H1 (cell line): ENCODE results near the gene MMP25. TPM values are rescaled to one million over a fixed set of nuclear protein-coding genes. Genes with fewer than 3 reads are reported as not detected.

Experiments used
- CTCF ChIA-PET: fragments of 300-600 bp; sonication (Branson Sonifier 250); formaldehyde crosslinking; loops from one replicate; lab custom pipeline; 2021; ENCODE audit not compliant: partially characterized antibody; lab: Charles Lee
- POLR2A ChIA-PET: fragments of 300-600 bp; sonication (Branson Sonifier 250); formaldehyde crosslinking; loops from one replicate; lab custom pipeline; 2021; ENCODE audit warnings: inconsistent platforms; ENCODE audit not compliant: partially characterized antibody; lab: Charles Lee
- DNase-seq, 2 experiments: peaks; one replicate each; pipeline versions ENCODE4 v3.0.0 to v3.0.0-alpha.2; 2010 to 2022; ENCODE audit warnings: low spot score in 2 of 2, low read depth in 1 of 2, mixed read lengths in 1 of 2
- FAIRE-seq: peaks from 2 replicates; lab custom pipeline; 2011; peaks lifted over from hg19 to GRCh38; lab: Jason Lieb, UNC
- H2AFZ ChIP-seq: 2 replicates; pipeline ENCODE4 v1.8.1; 2012; ENCODE audit warnings: low read length, inconsistent platforms
- H2AK5ac ChIP-seq: 2 replicates; pipeline ENCODE4 v1.6.1; 2013; ENCODE audit warnings: low read depth, low read length
- H2BK120ac ChIP-seq: replicated peaks from 2 replicates; pipeline ENCODE3; 2013; ENCODE audit warnings: low read depth, low read length, inconsistent platforms
- H2BK12ac ChIP-seq: 2 replicates; pipeline ENCODE4 v1.6.1; 2013; ENCODE audit warnings: low read depth, low read length
- H2BK15ac ChIP-seq: 2 replicates; pipeline ENCODE4 v1.6.1; 2013; ENCODE audit warnings: low read length
- H2BK20ac ChIP-seq: 2 replicates; pipeline ENCODE4 v1.6.1; 2013; ENCODE audit warnings: low read length
- H2BK5ac ChIP-seq: 2 replicates; pipeline ENCODE4 v1.6.1; 2013; ENCODE audit warnings: low read depth, low read length
- H3K14ac ChIP-seq: 2 replicates; pipeline ENCODE4 v1.6.1; 2013; ENCODE audit warnings: inconsistent platforms; ENCODE audit not compliant: insufficient read length
- H3K18ac ChIP-seq: 2 replicates; pipeline ENCODE4 v1.6.1; 2013; ENCODE audit warnings: low read length; ENCODE audit errors: extremely low read depth
- H3K23ac ChIP-seq: 2 replicates; pipeline ENCODE4 v1.6.1; 2013; ENCODE audit warnings: inconsistent platforms; ENCODE audit not compliant: insufficient read length
- H3K23me2 ChIP-seq: 2 replicates; pipeline ENCODE4 v1.6.1; 2013; ENCODE audit warnings: low read depth, low read length
- H3K27ac ChIP-seq: 2 replicates; pipeline ENCODE4 v1.6.1; 2011; ENCODE audit warnings: low read depth, low read length, inconsistent platforms
- H3K27me3 ChIP-seq, 4 experiments: replicated peaks in 1 of 4; 1 replicate in 1 of 4; 2 replicates in 3 of 4; pipeline versions ENCODE4 v1.6.1 to v1.8.1; 2011 to 2013; ENCODE audit warnings: low read length in 3 of 4, mild to moderate bottlenecking in 3 of 4, inconsistent platforms in 2 of 4, mixed read lengths in 2 of 4, moderate library complexity in 1 of 4; ENCODE audit not compliant: control insufficient read depth in 3 of 4, insufficient read depth in 3 of 4; ENCODE audit errors: extremely low read depth in 1 of 4
- H3K36me3 ChIP-seq, 4 experiments: 2 replicates each; pipeline versions ENCODE4 v1.6.1 to v1.8.1; 2011 to 2013; ENCODE audit warnings: mild to moderate bottlenecking in 4 of 4, low read length in 3 of 4, moderate library complexity in 2 of 4, control low read depth in 1 of 4, inconsistent platforms in 1 of 4; ENCODE audit not compliant: insufficient read depth in 4 of 4, control insufficient read depth in 2 of 4
- H3K4ac ChIP-seq: replicated peaks from 2 replicates; pipeline ENCODE3; 2013; ENCODE audit warnings: low read length, low read depth, mixed read lengths, inconsistent platforms; ENCODE audit not compliant: insufficient read length
- H3K4me1 ChIP-seq, 4 experiments: replicated peaks in 1 of 4; 1 replicate in 1 of 4; 2 replicates in 3 of 4; pipeline versions ENCODE4 v1.6.1 to v1.8.1; 2011 to 2013; ENCODE audit warnings: low read length in 3 of 4, inconsistent platforms in 2 of 4, mixed read lengths in 1 of 4; ENCODE audit not compliant: insufficient read depth in 4 of 4, control insufficient read depth in 3 of 4
- H3K4me2 ChIP-seq, 2 experiments: 2 replicates each; pipeline versions ENCODE4 v1.6.1 to v1.8.1; 2011 to 2013; ENCODE audit warnings: low read depth in 2 of 2, low read length in 2 of 2, control low read depth in 1 of 2, inconsistent platforms in 1 of 2, mild to moderate bottlenecking in 1 of 2; ENCODE audit not compliant: insufficient read depth in 1 of 2
- H3K4me3 ChIP-seq, 4 experiments: fragments of 200-600, 300-600 bp in 1 of 4; sonication (generic), shearing (Covaris generic), sonication (Bioruptor Twin) in 1 of 4; 2 replicates each; pipeline versions ENCODE4 v1.5.1 to v1.8.1; 2011 to 2016; ENCODE audit warnings: low read length in 4 of 4, low read depth in 3 of 4, control low read depth in 2 of 4, inconsistent platforms in 2 of 4, mild to moderate bottlenecking in 2 of 4, mixed read lengths in 1 of 4, moderate library complexity in 1 of 4; ENCODE audit not compliant: insufficient read depth in 2 of 4; ENCODE audit errors: extremely low read depth in 1 of 4
- H3K56ac ChIP-seq: replicated peaks from 2 replicates; pipeline ENCODE3; 2013; ENCODE audit warnings: low read depth, mild to moderate bottlenecking, mixed read lengths, low read length, inconsistent platforms; ENCODE audit not compliant: insufficient read length
- H3K79me1 ChIP-seq: 2 replicates; pipeline ENCODE4 v1.6.1; 2013; ENCODE audit warnings: low read depth, low read length, control low read depth
- H3K79me2 ChIP-seq, 2 experiments: 2 replicates each; pipeline versions ENCODE4 v1.6.1 to v1.8.1; 2012 to 2013; ENCODE audit warnings: low read length in 2 of 2, mild to moderate bottlenecking in 2 of 2, inconsistent platforms in 1 of 2; ENCODE audit not compliant: insufficient read depth in 2 of 2, control insufficient read depth in 1 of 2
- H3K9ac ChIP-seq, 4 experiments: replicated peaks in 1 of 4; 1 replicate in 1 of 4; 2 replicates in 3 of 4; pipeline versions ENCODE4 v1.6.1 to v1.8.1; 2011 to 2013; ENCODE audit warnings: low read depth in 3 of 4, low read length in 3 of 4, control low read depth in 2 of 4, mild to moderate bottlenecking in 2 of 4, moderate library complexity in 2 of 4, inconsistent platforms in 1 of 4; ENCODE audit errors: extremely low read depth in 1 of 4
- H3K9me3 ChIP-seq, 2 experiments: 2 replicates each; pipeline versions ENCODE4 v1.6.1 to v1.8.1; 2012 to 2013; ENCODE audit warnings: mild to moderate bottlenecking in 2 of 2, moderate library complexity in 2 of 2, control low read depth in 1 of 2, inconsistent platforms in 1 of 2, low read depth in 1 of 2, low read length in 1 of 2, mixed read lengths in 1 of 2; ENCODE audit not compliant: insufficient read depth in 2 of 2
- H4K20me1 ChIP-seq, 2 experiments: replicated peaks in 1 of 2; 2 replicates each; pipeline versions ENCODE3 to v1.8.1; 2011 to 2013; ENCODE audit warnings: inconsistent platforms in 2 of 2, low read length in 2 of 2, mild to moderate bottlenecking in 1 of 2; ENCODE audit not compliant: insufficient read depth in 2 of 2, control insufficient read depth in 1 of 2
- H4K5ac ChIP-seq: 2 replicates; pipeline ENCODE4 v1.6.1; 2013; ENCODE audit warnings: low read length, low read depth, mixed read lengths, inconsistent platforms; ENCODE audit not compliant: insufficient read length
- H4K8ac ChIP-seq: 2 replicates; pipeline ENCODE4 v1.8.0; 2013; ENCODE audit warnings: mild to moderate bottlenecking, moderate library complexity, low read length, inconsistent platforms; ENCODE audit not compliant: insufficient read depth; ENCODE audit errors: extremely low read depth
- H4K91ac ChIP-seq: replicated peaks from 2 replicates; pipeline ENCODE3; 2013; ENCODE audit warnings: low read length, mixed read lengths, inconsistent platforms; ENCODE audit not compliant: insufficient read length
- KDM4A ChIP-seq: IDR thresholded peaks from one replicate; pipeline ENCODE4 v1.7.1; 2012; ENCODE audit warnings: low read depth, mild to moderate bottlenecking, moderate library complexity, low read length, inconsistent platforms; ENCODE audit not compliant: severe bottlenecking
- POLR2A ChIP-seq, 2 experiments: IDR thresholded peaks; 1 replicate in 1 of 2; 2 replicates in 1 of 2; pipeline ENCODE4 v1.6.1; 2011; ENCODE audit warnings: low read depth in 2 of 2, low read length in 2 of 2, mild to moderate bottlenecking in 2 of 2; ENCODE audit errors: control extremely low read depth in 1 of 2
- WGBS, 2 experiments: shearing (Covaris generic) in 1 of 2; methylation state at CpG; one replicate each; pipeline versions ENCODE4 v1.1.6 to v1.1.7; 2013 to 2015; ENCODE audit warnings: low lambda C conversion rate in 2 of 2, mixed read lengths in 2 of 2, inconsistent platforms in 1 of 2, low coverage in 1 of 2, missing lambda C conversion rate in 1 of 2; ENCODE audit not compliant: insufficient replicate concordance in 2 of 2, insufficient coverage in 1 of 2, insufficient read length in 1 of 2; ENCODE audit errors: extremely low coverage in 1 of 2, missing lambda C conversion rate in 1 of 2; 5-methylcytosine and 5-hydroxymethylcytosine counted together
- polyA plus RNA-seq, 7 experiments: library from polyadenylated mRNA; depleted of rRNA in 3 of 7; stranded (reverse) in 5 of 7; unstranded in 2 of 7; fragments of >200 nt in 5 of 7; fragments of 200-250 nt in 2 of 7; gene quantifications; 1 replicate in 5 of 7; 2 replicates in 1 of 7; 4 replicates in 1 of 7; pipeline versions ENCODE4 v1.2.1 to v1.2.3, GENCODE V29; 2011 to 2013; ENCODE audit warnings: missing spikeins in 2 of 7, mixed read lengths in 2 of 7
- total RNA-seq: library from RNA; stranded (reverse); fragmentation: NEBNext Ultra II Directional; extraction: Animal tissue kit (Norgen Biotek cat#: 25700); gene quantifications from 2 replicates; pipeline ENCODE4 v1.2.1, GENCODE V29; 2021

MMP25 gene
- total and polyA plus RNA-seq, 2 of the 8 experiments (the other 6 are each of a cell fraction or from before 2014, with no cell fraction given), result 7.7 to 26.7 TPM

DNA sequence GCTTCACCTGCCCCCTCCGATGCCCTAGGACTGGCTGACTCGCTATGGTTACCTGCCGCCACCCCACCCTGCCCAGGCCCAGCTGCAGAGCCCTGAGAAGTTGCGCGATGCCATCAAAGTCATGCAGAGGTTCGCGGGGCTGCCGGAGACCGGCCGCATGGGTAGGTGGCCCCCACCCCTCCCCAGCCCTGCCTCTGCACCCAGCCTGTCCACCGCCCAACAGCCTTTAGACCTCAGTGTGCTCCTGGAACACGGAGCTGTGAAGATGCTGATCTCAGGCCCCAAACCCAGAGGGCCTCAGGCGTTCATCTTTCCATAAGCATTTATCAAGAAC lies 993 bp downstream of the MMP25 start:
- H3K9ac ChIP-seq, result no peak overlapping the region
- peaks cover 0 to 16% of the 10 kb centered on the region in 2 experiments for H4K20me1 ChIP-seq
- H4K91ac ChIP-seq, result peak overlapping the region; percentile 54
- no peak overlapping the region for H3K4ac ChIP-seq
- no peak overlapping the region for H4K5ac ChIP-seq
- ChIA-PET CTCF (interaction anchor here (0.6 to 7.4 kb wide), 13 partner anchors 9 to 1355 kb away, joined by 3 to 117 read pairs (median 5); partner anchors contain the start of genes ZNF213 and ZSCAN10), POLR2A (interaction anchor here (0.8 to 6.1 kb wide), 25 partner anchors 8 to 142 kb away, joined by 3 to 94 read pairs (median 5); partner anchors contain the start of genes CLDN6, HCFC1R1, IL32 and PAQR4)
- FAIRE-seq (no peak), DNase-seq (no peak)
- no peak overlapping the region for H3K56ac ChIP-seq
- no peaks in the 10 kb centered on the region for H3K36me3 ChIP-seq
- H4K8ac ChIP-seq, result peak overlapping the region; percentile 68; the same call in 1 of the 2 replicates
- peaks cover 0 to 3% (median 0%) of the 10 kb centered on the region in 4 experiments; a peak in 3 of 7 replicates for H3K4me1 ChIP-seq
- no peak overlapping the region for H3K14ac ChIP-seq
- no peak overlapping the region for H3K27ac ChIP-seq
- H2BK120ac ChIP-seq, result no peak overlapping the region
- H3K79me2 ChIP-seq, result peaks cover 0 to 5% of the 10 kb centered on the region in 2 experiments; a peak in 1 of 4 replicates
- H3K4me3 ChIP-seq, result peak overlapping the region; percentile 66 to 89 (median 80)
- no peak overlapping the region for H2AK5ac ChIP-seq
- H3K18ac ChIP-seq, result peak overlapping the region; percentile 48; the same call in 1 of the 2 replicates
- H3K9me3 ChIP-seq, result no peaks in the 10 kb centered on the region
- no peaks in the 10 kb centered on the region for H3K79me1 ChIP-seq
- no peak overlapping the region for H2BK12ac ChIP-seq
- no peak overlapping the region; the same call in 1 of the 2 replicates for H2BK5ac ChIP-seq
- no peak overlapping the region for H2BK15ac ChIP-seq
- peaks cover 0 to 8% (median 3%) of the 10 kb centered on the region in 4 experiments; a peak in 6 of 7 replicates for H3K27me3 ChIP-seq
- H2BK20ac ChIP-seq, result no peak overlapping the region
- H2AFZ ChIP-seq, result no peak overlapping the region
- no peak overlapping the region for H3K23ac ChIP-seq
- peak overlapping the region; percentile 79 to 84 for H3K4me2 ChIP-seq
- TF ChIP-seq KDM4A (peak; percentile 36), POLR2A (IDR thresholded peaks at IDR 0.05; ENCODE audit: control extremely low read depth in 1 of 2, low read depth in 2 of 2, low read length in 2 of 2) (no peak)
- peaks cover 6% of the 10 kb centered on the region; the same call in 1 of the 2 replicates for H3K23me2 ChIP-seq
- WGBS, 2 experiments, result 12% methylated on average over 13 of the region's 13 CpGs; no CpG with 5 or more reads in 1 of the 2 experiments
